Mucosa of descending colon (tissue), 3 donors: ENCODE measurements around the gene TBCK. TPM values are rescaled to one million over a fixed set of nuclear protein-coding genes. Genes with fewer than 3 reads are reported as not detected.

Experiments
- ATAC-seq: fragments of 200-7000 bp; cut with Tn5 transposase; one replicate; pipeline ENCODE4 v1.9.1; 2020; ENCODE audit warnings: mild to moderate bottlenecking, moderate library complexity
- DNase-seq, 3 donors: peaks; one replicate each; pipeline ENCODE4 v3.0.0-alpha.2; 2020
- H3K36me3 ChIP-seq: fragments of 200-600 bp; one replicate; pipeline ENCODE4 v1.8.0; 2021; ENCODE audit warnings: low read depth, mild to moderate bottlenecking
- H3K4me1 ChIP-seq: fragments of 200-600 bp; one replicate; pipeline ENCODE4 v1.8.0; 2021; ENCODE audit warnings: low read depth, mild to moderate bottlenecking
- H3K4me3 ChIP-seq: fragments of 200-600 bp; one replicate; pipeline ENCODE4 v1.8.0; 2021; ENCODE audit warnings: mild to moderate bottlenecking
- H3K9me3 ChIP-seq: fragments of 200-600 bp; one replicate; pipeline ENCODE4 v1.8.0; 2021; ENCODE audit warnings: mild to moderate bottlenecking
- CTCF ChIP-seq: fragments of 200-600 bp; IDR thresholded peaks from one replicate; pipeline ENCODE4 v1.8.0; 2022; ENCODE audit warnings: antibody characterized with exemption, mild to moderate bottlenecking
- intact Hi-C, 2 donors: fragments of 100-400 bp; cut with DNase I in 1 of 2; cut with micrococcal nuclease in 1 of 2; formaldehyde crosslinking; loops; one replicate each; pipeline versions ENCODE4 v1.11.0 to v1.11.1; 2022; cut with DNase I, micrococcal nuclease
- total RNA-seq, 3 donors: library from RNA; stranded (reverse); fragmentation: NEBNext Ultra II Directional in 2 of 3; extraction: Animal tissue kit (Norgen Biotek cat#: 25700) in 2 of 3; gene quantifications; one replicate each; pipeline versions ENCODE4 v1.2.1 to v1.2.4, GENCODE V29; 2021 to 2023
- donor health status: DM: no; HTN: no; CAD: no; lungs with moderate emphysema.
- donor health status: DM: no; HTN: no; CAD: no.
- donor health status: DM: no; HTN: yes; CAD: no.

Gene TBCK
- total RNA-seq, 3 donors from 2014 or later = 23.1 to 42.5 (median 38.3) TPM

GRCh38 chr4:106303548-106304281 is 12.3 kb downstream of the TBCK start:
- H3K36me3 ChIP-seq = no peaks in the 10 kb centered on the region
- no peak overlapping the region for H3K4me3 ChIP-seq
- no peaks in the 10 kb centered on the region for H3K9me3 ChIP-seq
- no peaks in the 10 kb centered on the region for H3K4me1 ChIP-seq
- DNase-seq (no peak), ATAC-seq (no peak)
- intact Hi-C loops = no loop called here
- TF ChIP-seq CTCF = no peak

- no peak for TF ChIP-seq CTCF
- intact Hi-C loops = no loop called here
- DNase-seq (no peak), ATAC-seq (no peak)
- Histone ChIP-seq H3K4me1 (no peaks in the 10 kb centered on the region), H3K9me3 (no peaks in the 10 kb centered on the region), H3K36me3 (no peaks in the 10 kb centered on the region), H3K4me3 (no peak overlapping the region)
These were observed 14.0 kb downstream of the TBCK start for GRCh38 chr4:106302062-106302438.

- Histone ChIP-seq H3K4me3 (no peak overlapping the region), H3K9me3 (no peaks in the 10 kb centered on the region), H3K36me3 (no peaks in the 10 kb centered on the region), H3K4me1 (no peaks in the 10 kb centered on the region)
- ATAC-seq = no peak
- DNase-seq = no peak
- intact Hi-C loops = no loop called here
- no peak for TF ChIP-seq CTCF
These were observed 14.5 kb downstream of the TBCK start for GRCh38 chr4:106301393-106302061.

GRCh38 chr4:106299977-106300376 is 16.0 kb downstream of the TBCK start:
- no peak for ATAC-seq
- Histone ChIP-seq H3K36me3 (no peaks in the 10 kb centered on the region), H3K4me3 (no peak overlapping the region), H3K9me3 (no peaks in the 10 kb centered on the region), H3K4me1 (no peaks in the 10 kb centered on the region)
- intact Hi-C loops = no loop called here
- no peak for DNase-seq
- no peak for TF ChIP-seq CTCF

GRCh38 chr4:106297245-106298035 is 18.6 kb downstream of the TBCK start:
- no peak for ATAC-seq
- Histone ChIP-seq H3K4me3 (no peak overlapping the region), H3K36me3 (no peaks in the 10 kb centered on the region), H3K4me1 (no peaks in the 10 kb centered on the region), H3K9me3 (no peaks in the 10 kb centered on the region)
- intact Hi-C loops = no loop called here
- DNase-seq = no peak
- no peak for TF ChIP-seq CTCF
